ENCODE data around the gene BNIP2. TPM values are rescaled to one million over a fixed set of nuclear protein-coding genes. Genes with fewer than 3 reads are reported as not detected.

The BNIP2 gene
- total and polyA plus RNA-seq, 11 donors = 36.8 to 103 (median 78.6) TPM

DNA sequence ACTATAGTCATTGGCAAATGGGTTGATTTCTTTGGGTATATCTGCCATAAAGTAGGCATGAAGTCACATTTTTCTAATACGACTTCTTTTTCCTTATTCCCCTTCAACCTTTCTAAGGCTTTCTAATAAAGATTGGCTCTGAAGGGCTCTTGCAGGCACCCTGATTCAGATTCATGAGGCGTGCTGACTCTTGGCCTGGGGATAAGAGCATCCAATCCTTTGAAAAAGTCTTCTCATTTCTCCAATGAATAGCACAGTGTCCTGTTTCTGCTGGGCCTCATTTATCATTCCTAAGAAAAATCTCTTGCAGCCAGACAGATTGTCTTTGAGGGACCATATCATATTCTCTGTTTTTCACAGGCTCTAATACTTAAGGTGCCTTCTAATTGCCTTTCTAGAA, 32.3 kb upstream of the BNIP2 start:
- 69 to 90% (median 85%) methylated on average over 2 of the region's 2 CpGs for WGBS, 4 donors
- intact Hi-C loops (cut with DNase I) = loop anchor here in 8 of 10 donors (5.0 to 10.0 kb wide), 4 partner anchors 453 to 606 kb away; no protein-coding TSS in a partner anchor

DNA sequence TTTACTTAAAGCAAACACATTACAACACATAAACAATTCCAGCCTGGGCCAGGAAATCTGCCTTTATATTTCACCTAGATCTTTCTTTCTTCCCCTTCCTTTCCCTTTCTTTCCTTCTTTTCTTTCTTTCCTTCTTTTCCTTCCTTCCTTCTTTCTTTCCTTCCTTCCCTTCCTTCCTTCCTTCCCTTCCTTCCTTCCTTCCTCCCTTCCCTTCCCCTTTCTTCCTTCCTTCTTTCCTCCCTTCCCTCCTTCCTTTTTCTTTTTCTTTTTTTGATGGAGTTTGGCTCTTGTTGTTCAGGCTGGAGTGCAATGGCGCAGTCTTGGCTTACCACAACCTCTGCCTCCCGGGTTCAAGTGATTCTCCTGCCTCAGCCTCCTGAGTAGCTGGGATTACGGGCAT, 24.1 kb upstream of the BNIP2 start:
- Histone ChIP-seq H3K4me1 (no peaks in the 10 kb centered on the region), H3K4me3 (no peak overlapping the region), H3K27me3 (peaks cover 0 to 8% (median 0%) of the 10 kb centered on the region in 9 donors), H3K27ac (no peak overlapping the region), H3K9me3 (peaks cover 0 to 3% (median 0%) of the 10 kb centered on the region in 12 donors), H3K36me3 (no peaks in the 10 kb centered on the region)
- ATAC-seq = no peak
- DNase-seq = no peak
- no peak for TF ChIP-seq POLR2A (IDR thresholded peaks at IDR 0.05)
- TF ChIP-seq, protein P1, sequence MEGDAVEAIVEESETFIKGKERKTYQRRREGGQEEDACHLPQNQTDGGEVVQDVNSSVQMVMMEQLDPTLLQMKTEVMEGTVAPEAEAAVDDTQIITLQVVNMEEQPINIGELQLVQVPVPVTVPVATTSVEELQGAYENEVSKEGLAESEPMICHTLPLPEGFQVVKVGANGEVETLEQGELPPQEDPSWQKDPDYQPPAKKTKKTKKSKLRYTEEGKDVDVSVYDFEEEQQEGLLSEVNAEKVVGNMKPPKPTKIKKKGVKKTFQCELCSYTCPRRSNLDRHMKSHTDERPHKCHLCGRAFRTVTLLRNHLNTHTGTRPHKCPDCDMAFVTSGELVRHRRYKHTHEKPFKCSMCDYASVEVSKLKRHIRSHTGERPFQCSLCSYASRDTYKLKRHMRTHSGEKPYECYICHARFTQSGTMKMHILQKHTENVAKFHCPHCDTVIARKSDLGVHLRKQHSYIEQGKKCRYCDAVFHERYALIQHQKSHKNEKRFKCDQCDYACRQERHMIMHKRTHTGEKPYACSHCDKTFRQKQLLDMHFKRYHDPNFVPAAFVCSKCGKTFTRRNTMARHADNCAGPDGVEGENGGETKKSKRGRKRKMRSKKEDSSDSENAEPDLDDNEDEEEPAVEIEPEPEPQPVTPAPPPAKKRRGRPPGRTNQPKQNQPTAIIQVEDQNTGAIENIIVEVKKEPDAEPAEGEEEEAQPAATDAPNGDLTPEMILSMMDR (IDR thresholded peaks at IDR 0.05) = no peak
- intact Hi-C loops (cut with DNase I) = no loop called here
- 83 to 94% (median 91%) methylated on average over 3 of the region's 3 CpGs for WGBS, 4 donors

More for the DNA sequence above, 32.3 kb upstream of the BNIP2 start:
- Histone ChIP-seq H3K9me3 (no peaks in the 10 kb centered on the region), H3K4me3 (no peak overlapping the region), H3K27ac (no peak overlapping the region), H3K36me3 (no peaks in the 10 kb centered on the region), H3K27me3 (peaks cover 0 to 12% (median 5%) of the 10 kb centered on the region in 9 donors), H3K4me1 (no peaks in the 10 kb centered on the region)
- ATAC-seq (no peak), DNase-seq (no peak)
- TF ChIP-seq, protein P1 (IDR thresholded peaks at IDR 0.05) = no peak
- TF ChIP-seq POLR2A (IDR thresholded peaks at IDR 0.05) = no peak

DNA sequence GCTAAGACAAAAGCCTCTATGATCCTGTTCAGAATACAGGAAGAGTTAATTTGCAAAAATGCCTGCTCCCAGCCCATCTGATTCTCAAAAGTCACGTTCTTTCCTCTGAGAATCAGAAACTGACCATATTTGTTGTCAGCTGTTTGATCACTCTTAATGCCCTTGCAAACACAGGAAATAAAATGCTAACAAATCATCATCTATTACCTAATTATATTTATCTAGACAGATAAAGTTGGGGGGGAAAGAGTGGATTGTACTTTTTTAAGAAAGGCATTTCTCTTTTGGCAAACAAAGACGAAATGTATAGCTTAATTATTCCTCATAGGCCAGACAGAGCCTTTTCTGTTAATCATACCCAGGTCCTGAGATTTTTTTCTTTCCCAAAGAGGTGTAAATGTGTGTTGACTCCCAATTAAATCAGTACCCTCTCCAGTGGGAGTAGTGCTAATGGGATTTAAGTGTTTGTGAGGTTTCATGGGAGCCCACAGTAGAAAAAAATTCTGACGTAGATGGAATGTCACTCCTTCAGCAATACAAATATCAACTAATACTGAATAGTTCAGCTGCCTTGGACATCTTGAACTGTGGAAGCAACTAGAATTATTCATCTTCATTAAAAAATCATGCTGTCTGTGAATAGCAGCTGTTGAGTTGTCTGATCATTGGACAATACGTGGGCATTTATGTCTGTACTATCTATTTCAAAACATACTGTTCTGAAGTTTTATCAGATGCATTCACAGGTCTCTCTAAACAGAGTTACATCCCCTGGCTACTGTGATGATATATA, 22.5 kb upstream of the BNIP2 start:
- no peak overlapping the region for H3K4me3 ChIP-seq
- intact Hi-C loops (cut with DNase I) = no loop called here
- H3K27ac ChIP-seq = no peak overlapping the region
- 46 to 63% (median 52%) methylated on average over 4 of the region's 4 CpGs for WGBS, 4 donors
- no peak for DNase-seq
- no peak for ATAC-seq
- H3K27me3 ChIP-seq = peaks cover 0 to 5% (median 0%) of the 10 kb centered on the region in 9 donors
- H3K4me1 ChIP-seq = no peaks in the 10 kb centered on the region
- no peak for TF ChIP-seq POLR2A (IDR thresholded peaks at IDR 0.05)
- TF ChIP-seq, protein P1 (IDR thresholded peaks at IDR 0.05) = no peak
- H3K9me3 ChIP-seq = peaks cover 0 to 12% (median 2%) of the 10 kb centered on the region in 12 donors
- no peaks in the 10 kb centered on the region for H3K36me3 ChIP-seq

DNA sequence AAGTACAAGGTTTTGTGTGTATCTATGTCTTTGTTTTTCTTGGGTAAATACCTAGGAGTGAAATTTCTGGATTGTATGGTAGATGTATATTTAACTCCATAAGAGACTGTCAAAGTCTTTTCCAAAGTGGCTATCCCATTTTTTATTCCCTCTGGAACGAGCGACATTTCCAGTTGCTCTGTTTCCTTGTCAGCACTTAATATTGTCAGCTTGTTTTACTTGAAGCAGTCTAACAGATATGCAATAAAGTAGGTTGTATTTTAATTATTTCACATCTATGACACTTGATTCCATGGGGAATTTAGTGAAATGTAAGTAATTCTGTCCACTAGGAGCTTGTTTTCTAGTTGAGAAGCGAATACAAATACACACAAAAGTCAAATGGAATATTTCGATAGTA, 18.5 kb upstream of the BNIP2 start:
- ATAC-seq = no peak
- 95 to 96% (median 95%) methylated on average over 4 of the region's 4 CpGs for WGBS, 4 donors
- intact Hi-C loops (cut with DNase I) = no loop called here

More for the DNA sequence above, 18.5 kb upstream of the BNIP2 start:
- Histone ChIP-seq H3K36me3 (no peaks in the 10 kb centered on the region), H3K27ac (no peak overlapping the region), H3K9me3 (peaks cover 0 to 12% (median 2%) of the 10 kb centered on the region in 12 donors), H3K4me3 (no peak overlapping the region), H3K4me1 (no peaks in the 10 kb centered on the region), H3K27me3 (peaks cover 0 to 9% (median 0%) of the 10 kb centered on the region in 9 donors)
- no peak for TF ChIP-seq POLR2A (IDR thresholded peaks at IDR 0.05)
- TF ChIP-seq, protein P1 (IDR thresholded peaks at IDR 0.05) = no peak
- no peak for DNase-seq
